DND-41 (cell line): Measurements from ENCODE around the gene PCDHGA1.
A peak's percentile ranks its signal among the peaks of the same experiment; 100 is the strongest.

Experiments
- ATAC-seq: fragments of 200-7000 bp; cut with Tn5 transposase; 3 replicates; pipeline ENCODE4 v1.9.1; 2021; ENCODE audit warnings: low read depth; ENCODE audit not compliant: insufficient read depth
- DNase-seq: peaks from one replicate; pipeline ENCODE4 v3.0.0-alpha.2; 2020
- H2AFZ ChIP-seq: 2 replicates; pipeline ENCODE4 v1.6.0; 2012; ENCODE audit warnings: low read depth, low read length
- H3K27ac ChIP-seq: 2 replicates; pipeline ENCODE4 v1.5.1; 2012; ENCODE audit warnings: low read length, inconsistent platforms
- H3K27me3 ChIP-seq: fragments of 200-600 bp; sonication (generic); 2 replicates; pipeline ENCODE4 v1.6.0; 2012; ENCODE audit warnings: low read length, mild to moderate bottlenecking, inconsistent platforms; ENCODE audit not compliant: insufficient read depth, poor library complexity
- H3K36me3 ChIP-seq: 2 replicates; pipeline ENCODE4 v1.5.1; 2012; ENCODE audit warnings: low read length, inconsistent platforms; ENCODE audit not compliant: insufficient read depth
- H3K4me1 ChIP-seq: 2 replicates; pipeline ENCODE4 v1.5.1; 2012; ENCODE audit warnings: mild to moderate bottlenecking, low read length; ENCODE audit not compliant: insufficient read depth
- H3K4me2 ChIP-seq: 2 replicates; pipeline ENCODE4 v1.6.0; 2012; ENCODE audit warnings: mild to moderate bottlenecking, moderate library complexity, low read length, inconsistent platforms; ENCODE audit not compliant: insufficient read depth
- H3K4me3 ChIP-seq, 2 experiments: fragments of 200-600 bp in 1 of 2; shearing (Covaris generic) in 1 of 2; 2 replicates each; pipeline ENCODE4 v1.5.1; 2012 to 2016; ENCODE audit warnings: inconsistent platforms in 2 of 2, low read length in 2 of 2, mild to moderate bottlenecking in 2 of 2, low read depth in 1 of 2, moderate library complexity in 1 of 2
- H3K79me2 ChIP-seq: 2 replicates; pipeline ENCODE4 v1.6.0; 2012; ENCODE audit warnings: low read length, inconsistent platforms; ENCODE audit not compliant: insufficient read depth
- H3K9ac ChIP-seq: 2 replicates; pipeline ENCODE4 v1.6.0; 2012; ENCODE audit warnings: low read depth, mild to moderate bottlenecking, inconsistent platforms, low read length, moderate library complexity
- H3K9me3 ChIP-seq: 2 replicates; pipeline ENCODE4 v1.5.1; 2012; ENCODE audit warnings: low read length, moderate library complexity, mild to moderate bottlenecking, inconsistent platforms; ENCODE audit not compliant: insufficient read depth, severe bottlenecking
- H4K20me1 ChIP-seq: 2 replicates; pipeline ENCODE4 v1.6.0; 2012; ENCODE audit warnings: low read length; ENCODE audit not compliant: insufficient read depth
- CTCF ChIP-seq: IDR thresholded peaks from 2 replicates; pipeline ENCODE4 v1.5.1; 2012; ENCODE audit warnings: borderline replicate concordance, low read length, moderate library complexity, mild to moderate bottlenecking; ENCODE audit not compliant: poor library complexity, severe bottlenecking; ENCODE audit errors: extremely low read depth
- EZH2 ChIP-seq: IDR thresholded peaks from 3 replicates; pipeline ENCODE4 v1.6.1; 2012; ENCODE audit warnings: borderline replicate concordance, low read depth, mild to moderate bottlenecking, moderate library complexity, low read length, inconsistent platforms; ENCODE audit not compliant: severe bottlenecking

PCDHGA1 gene

GRCh38 chr5:141507387-141508091, 177.2 kb downstream of the PCDHGA1 start:
- TF ChIP-seq EZH2 (no peak), CTCF (no peak)
- Histone ChIP-seq H3K9ac (no peak overlapping the region), H3K4me1 (no peaks in the 10 kb centered on the region), H4K20me1 (no peaks in the 10 kb centered on the region), H3K4me2 (no peak overlapping the region), H3K79me2 (no peaks in the 10 kb centered on the region), H2AFZ (no peak overlapping the region), H3K27ac (no peak overlapping the region), H3K4me3 (no peak overlapping the region), H3K36me3 (peaks cover 3% of the 10 kb centered on the region; the same call in 1 of the 2 replicates), H3K27me3 (no peaks in the 10 kb centered on the region), H3K9me3 (no peaks in the 10 kb centered on the region)
- ATAC-seq (no peak), DNase-seq (no peak)

GRCh38 chr5:141508440-141508797, 178.1 kb downstream of the PCDHGA1 start:
- H3K27me3 ChIP-seq = no peaks in the 10 kb centered on the region
- H3K79me2 ChIP-seq = no peaks in the 10 kb centered on the region
- H3K27ac ChIP-seq = no peak overlapping the region
- H3K4me3 ChIP-seq = no peak overlapping the region
- no peak overlapping the region for H2AFZ ChIP-seq
- ATAC-seq = no peak
- TF ChIP-seq EZH2 = no peak
- TF ChIP-seq CTCF = no peak
- no peaks in the 10 kb centered on the region for H4K20me1 ChIP-seq
- no peak overlapping the region for H3K9ac ChIP-seq
- H3K4me1 ChIP-seq = no peaks in the 10 kb centered on the region
- H3K9me3 ChIP-seq = no peaks in the 10 kb centered on the region
- H3K4me2 ChIP-seq = no peak overlapping the region
- H3K36me3 ChIP-seq = peaks cover 10% of the 10 kb centered on the region
- DNase-seq = no peak

DNA sequence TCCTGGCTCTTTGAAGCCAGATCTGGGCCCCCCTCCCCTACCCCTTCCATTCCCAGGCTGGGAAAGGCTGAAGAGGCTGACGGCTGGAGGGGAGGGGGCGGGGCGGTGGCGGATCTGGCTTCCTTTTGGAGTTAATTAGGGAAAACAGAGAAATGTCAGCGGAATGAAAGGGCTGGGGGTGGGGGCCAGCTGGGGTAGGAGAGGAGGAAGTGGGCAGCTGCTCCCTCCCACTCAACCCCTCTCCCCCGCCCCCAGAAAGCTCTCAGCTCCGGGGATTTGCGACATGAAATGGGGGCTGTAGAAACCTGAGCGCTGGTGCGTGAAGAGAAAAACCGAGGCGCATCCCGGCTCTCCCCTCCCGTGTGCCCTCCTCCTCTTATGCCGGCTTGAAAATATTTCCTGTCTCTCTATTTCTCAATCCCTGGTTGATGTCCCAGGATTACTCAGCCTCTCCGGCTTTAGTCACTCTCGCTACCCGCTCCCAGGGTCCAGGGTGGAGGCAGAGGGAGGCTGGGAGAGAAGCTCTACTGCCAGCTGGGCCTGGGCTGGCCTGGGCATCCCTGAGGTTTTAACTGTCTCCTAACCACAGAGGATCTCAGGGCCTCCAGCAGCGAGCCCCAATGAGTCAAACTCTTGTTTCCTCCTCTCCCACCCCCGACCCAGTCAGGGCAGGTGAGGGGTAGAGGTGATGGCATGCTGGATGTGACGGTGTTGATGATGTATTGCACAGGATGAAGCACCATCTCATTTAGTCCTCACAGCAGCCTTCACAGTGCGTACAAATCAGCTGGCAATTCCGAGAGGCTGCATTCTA, 178.7 kb downstream of the PCDHGA1 start:
- Histone ChIP-seq H3K4me2 (no peak overlapping the region), H3K9ac (no peak overlapping the region), H3K36me3 (peaks cover 16% of the 10 kb centered on the region), H3K4me1 (no peaks in the 10 kb centered on the region), H2AFZ (no peak overlapping the region), H4K20me1 (no peaks in the 10 kb centered on the region), H3K4me3 (no peak overlapping the region), H3K27me3 (no peaks in the 10 kb centered on the region), H3K79me2 (no peaks in the 10 kb centered on the region), H3K27ac (no peak overlapping the region), H3K9me3 (no peaks in the 10 kb centered on the region)
- TF ChIP-seq CTCF = no peak
- ATAC-seq = peak; percentile 38
- DNase-seq = peak; percentile 23
